ENCODE data around the gene ZNF496.
"Not testable (repeated sequence)": the region's sequence is repeated elsewhere in the genome, so short reads cannot be mapped to it uniquely, and the experiment has no call there.

Gene ZNF496

GRCh38 chr1:247331525-247332214 lies at the start of gene ZNF496:
TSS of gene ZNF496 (minus strand) at chr1:247331867. CDS start at chr1:247329578, 2,289 bp downstream.
- DNase-seq: peak; percentile 62

- DNase-seq: no peak
Measured at GRCh38 chr1:247378334-247379073, 46.8 kb upstream of the ZNF496 start.

- not testable (repeated sequence) for DNase-seq
Measured at GRCh38 chr1:247377656-247378055, 46.0 kb upstream of the ZNF496 start.

GRCh38 chr1:247376659-247377058 lies 45.0 kb upstream of the ZNF496 start:
- no peak for DNase-seq

GRCh38 chr1:247375747-247376146 lies 44.1 kb upstream of the ZNF496 start:
- DNase-seq: no peak

GRCh38 chr1:247374651-247375334 lies 43.1 kb upstream of the ZNF496 start:
- DNase-seq: not testable (repeated sequence)

GRCh38 chr1:247373721-247374141 lies 42.1 kb upstream of the ZNF496 start:
- peak; percentile 74 for DNase-seq

- DNase-seq: no peak
Measured at GRCh38 chr1:247371801-247372259, 40.2 kb upstream of the ZNF496 start.

GRCh38 chr1:247370786-247371732 lies 39.4 kb upstream of the ZNF496 start:
- no peak for DNase-seq

- no peak for DNase-seq
Measured at GRCh38 chr1:247368490-247369145, 37.0 kb upstream of the ZNF496 start.

- DNase-seq: no peak
Measured at GRCh38 chr1:247367786-247368422, 36.2 kb upstream of the ZNF496 start.

- no peak for DNase-seq
Measured at GRCh38 chr1:247366926-247367645, 35.4 kb upstream of the ZNF496 start.

GRCh38 chr1:247366345-247366744 lies 34.7 kb upstream of the ZNF496 start:
- not testable (repeated sequence) for DNase-seq

GRCh38 chr1:247365023-247365422 lies 33.4 kb upstream of the ZNF496 start:
- no peak for DNase-seq

- not testable (repeated sequence) for DNase-seq
Measured at GRCh38 chr1:247363000-247363399, 31.3 kb upstream of the ZNF496 start.

GRCh38 chr1:247362153-247362552 lies 30.5 kb upstream of the ZNF496 start:
- DNase-seq: no peak

- DNase-seq: no peak
Measured at GRCh38 chr1:247360991-247361731, 29.5 kb upstream of the ZNF496 start.

- DNase-seq: no peak
Measured at GRCh38 chr1:247360116-247360898, 28.6 kb upstream of the ZNF496 start.

- no peak for DNase-seq
Measured at GRCh38 chr1:247359559-247359958, 27.9 kb upstream of the ZNF496 start.
